HepG2 (cell line): ENCODE results near the gene TRIM62. TPM values are rescaled to one million over a fixed set of nuclear protein-coding genes. Genes with fewer than 3 reads are reported as not detected.

Source experiments
- ATAC-seq: fragments of 200-7000 bp; cut with Tn5 transposase; 3 replicates; pipeline ENCODE4 v1.9.1; 2020; ENCODE audit warnings: mild to moderate bottlenecking, moderate library complexity
- BruUV-seq: library from RNA; stranded (reverse); fragments of 400-500 nt; replicated peaks from 2 replicates; lab custom pipeline; 2021; lab: Mats Ljungman, UMichigan
- CTCF ChIA-PET: fragments of 300-600 bp; formaldehyde crosslinking; extraction: SDS; loops from one replicate; lab custom pipeline; 2021; ENCODE audit warnings: low total read pairs, inconsistent platforms, low intra/inter-chr PET ratio; lab: Yijun Ruan, JAX
- POLR2A ChIA-PET: fragments of 350-600 bp; sonication (Branson Sonifier 250); formaldehyde crosslinking; loops from one replicate; lab custom pipeline; 2020; ENCODE audit warnings: antibody characterized with exemption, inconsistent platforms; lab: Yijun Ruan, JAX
- DNase-seq: peaks from one replicate; pipeline ENCODE4 v3.0.0-alpha.2; 2015; ENCODE audit warnings: low spot score
- FAIRE-seq: peaks from 3 replicates; lab custom pipeline; 2011; peaks lifted over from hg19 to GRCh38; lab: Jason Lieb, UNC
- H2AFZ ChIP-seq: one replicate; pipeline ENCODE4 v1.6.1; 2011; ENCODE audit warnings: low read length, inconsistent platforms
- H3K27ac ChIP-seq: fragments of 300-600 bp; 3 replicates; pipeline ENCODE4 v1.8.0; 2011; ENCODE audit warnings: mixed run types, mild to moderate bottlenecking, mixed read lengths, low read length, inconsistent platforms; ENCODE audit not compliant: insufficient read depth; ENCODE audit errors: extremely low read length
- H3K27me3 ChIP-seq, 2 experiments: fragments of 200-600 bp in 1 of 2; 2 replicates in 1 of 2; 3 replicates in 1 of 2; pipeline versions ENCODE4 v1.6.0 to v1.8.0; 2011; ENCODE audit warnings: low read length in 2 of 2, mild to moderate bottlenecking in 2 of 2, moderate library complexity in 2 of 2, inconsistent platforms in 1 of 2; ENCODE audit not compliant: insufficient read depth in 2 of 2, control insufficient read depth in 1 of 2
- H3K36me3 ChIP-seq, 2 experiments: fragments of 200-600 bp in 1 of 2; replicated peaks in 1 of 2; 2 replicates in 1 of 2; 3 replicates in 1 of 2; pipeline versions ENCODE4 v1.5.1 to v1.8.0; 2011; ENCODE audit warnings: low read length in 2 of 2, inconsistent platforms in 1 of 2; ENCODE audit not compliant: insufficient read depth in 2 of 2, control insufficient read depth in 1 of 2
- H3K4me1 ChIP-seq: 2 replicates; pipeline ENCODE4 v1.5.1; 2012; ENCODE audit warnings: low read length, inconsistent platforms; ENCODE audit not compliant: insufficient read depth
- H3K4me2 ChIP-seq: 2 replicates; pipeline ENCODE4 v1.6.0; 2011; ENCODE audit warnings: low read depth, low read length, inconsistent platforms
- H3K4me3 ChIP-seq, 3 experiments: fragments of 200-600 bp in 1 of 3; sonication (generic), shearing (Covaris generic) in 1 of 3; replicated peaks in 1 of 3; 2 replicates each; pipeline ENCODE4 v1.5.1; 2011 to 2016; ENCODE audit warnings: low read length in 3 of 3, inconsistent platforms in 2 of 3, low read depth in 2 of 3, mild to moderate bottlenecking in 2 of 3, control low read depth in 1 of 3, mixed read lengths in 1 of 3; ENCODE audit not compliant: insufficient read depth in 1 of 3
- H3K79me2 ChIP-seq: one replicate; pipeline ENCODE4 v1.6.1; 2011; ENCODE audit warnings: low read length, inconsistent platforms; ENCODE audit not compliant: insufficient read depth
- H3K9ac ChIP-seq: 2 replicates; pipeline ENCODE4 v1.6.0; 2011; ENCODE audit warnings: mild to moderate bottlenecking, low read depth, low read length, inconsistent platforms; ENCODE audit not compliant: insufficient read depth
- H3K9me3 ChIP-seq: 2 replicates; pipeline ENCODE4 v1.5.1; 2012; ENCODE audit warnings: mild to moderate bottlenecking, low read length
- H4K20me1 ChIP-seq: 2 replicates; pipeline ENCODE4 v1.6.0; 2011; ENCODE audit warnings: inconsistent platforms, mild to moderate bottlenecking, low read length, moderate library complexity; ENCODE audit not compliant: insufficient read depth
- CENPX ChIP-seq: sonication (generic); formaldehyde crosslinking; IDR thresholded peaks from 2 replicates; pipeline ENCODE4 v1.9.0; 2021; ENCODE audit warnings: mild to moderate bottlenecking, missing genetic modification reagents, moderate library complexity
- DNMT1 ChIP-seq: sonication (generic); formaldehyde crosslinking; IDR thresholded peaks from 2 replicates; pipeline ENCODE4 v1.5.1; 2020; ENCODE audit warnings: mild to moderate bottlenecking, missing genetic modification reagents
- KDM3A ChIP-seq: IDR thresholded peaks from 2 replicates; pipeline ENCODE4 v1.6.1; 2018; ENCODE audit warnings: low read depth, missing compliant biosample characterization
- KDM4B ChIP-seq: sonication (generic); formaldehyde crosslinking; IDR thresholded peaks from 2 replicates; pipeline ENCODE4 v1.4.0; 2020; ENCODE audit warnings: missing genetic modification reagents
- NCOA2 ChIP-seq: sonication (generic); formaldehyde crosslinking; IDR thresholded peaks from 2 replicates; pipeline ENCODE4 v1.8.0; 2022; ENCODE audit warnings: inconsistent platforms
- SOX5 ChIP-seq: IDR thresholded peaks from 2 replicates; pipeline ENCODE4 v1.6.1; 2016; ENCODE audit warnings: borderline replicate concordance
- ZNF101 ChIP-seq: sonication (generic); formaldehyde crosslinking; IDR thresholded peaks from 2 replicates; pipeline ENCODE4 v1.4.0; 2020; ENCODE audit warnings: mild to moderate bottlenecking, low read depth, missing genetic modification reagents, borderline replicate concordance
- ZNF280B ChIP-seq: sonication (generic); formaldehyde crosslinking; IDR thresholded peaks from 2 replicates; pipeline ENCODE4 v1.5.0; 2020; ENCODE audit warnings: missing genetic modification reagents, mild to moderate bottlenecking, borderline replicate concordance
- ZNF513 ChIP-seq: sonication (generic); formaldehyde crosslinking; conservative IDR thresholded peaks from 2 replicates; pipeline ENCODE4 v1.5.0; 2020; ENCODE audit warnings: missing genetic modification reagents
- ZNF879 ChIP-seq: sonication (generic); formaldehyde crosslinking; IDR thresholded peaks from 2 replicates; pipeline ENCODE4 v1.8.1; 2023; ENCODE audit warnings: missing genetic modification reagents
- ZNF891 ChIP-seq: sonication (generic); formaldehyde crosslinking; IDR thresholded peaks from 2 replicates; pipeline ENCODE4 v1.5.0; 2020; ENCODE audit warnings: mild to moderate bottlenecking, missing genetic modification reagents
- WGBS: methylation state at CpG from one replicate; pipeline ENCODE4 v1.1.6; 2017; ENCODE audit warnings: low lambda C conversion rate; 5-methylcytosine and 5-hydroxymethylcytosine counted together
- in situ Hi-C: cut with HindIII; loops from 2 replicates; pipeline ENCODE4 v1.10.0; 2017; ENCODE audit warnings: low pct_unique_long_range_greater_than_20kb; ENCODE audit not compliant: extremely low pct_ligation_motif_present
- intact Hi-C: fragments of 100-400 bp; cut with micrococcal nuclease; formaldehyde crosslinking; loops from one replicate; pipeline ENCODE4 v1.10.0; 2022; ENCODE audit not compliant: unreplicated experiment
- polyA plus RNA-seq, 8 experiments: library from polyadenylated mRNA; depleted of rRNA in 3 of 8; stranded (reverse) in 7 of 8; unstranded in 1 of 8; fragments of >200 nt; fragmentation: Illumina TruSeq in 4 of 8; extraction: Trizol in 4 of 8; gene quantifications; 2 replicates each; pipeline versions ENCODE4 v1.2.1 to v1.2.3, GENCODE V29; 2011 to 2016; ENCODE audit warnings: low read depth in 4 of 8, missing spikeins in 1 of 8, mixed read lengths in 1 of 8; ENCODE audit not compliant: insufficient read depth in 1 of 8
- total RNA-seq, 5 experiments: library from RNA; depleted of rRNA; stranded (reverse); fragments of >200 nt; fragmentation: Illumina TruSeq; extraction: Trizol; gene quantifications; 2 replicates each; pipeline ENCODE4 v1.2.3, GENCODE V29; 2016; ENCODE audit warnings: low read depth in 1 of 5
- TF ChIP-seq, protein P1 (sequence below): sonication (generic); formaldehyde crosslinking; conservative IDR thresholded peaks from 2 replicates; pipeline ENCODE4 v1.8.0; 2022; ENCODE audit warnings: mild to moderate bottlenecking, moderate library complexity, missing genetic modification reagents
- TF ChIP-seq, protein P2 (sequence below): sonication (generic); formaldehyde crosslinking; IDR thresholded peaks from 2 replicates; pipeline ENCODE4 v1.5.0; 2020; ENCODE audit warnings: missing genetic modification reagents

Gene TRIM62
- total and polyA plus RNA-seq, 2 of the 13 experiments (the other 11 are each of a cell fraction or from before 2014, with no cell fraction given) = 0.53 to 0.57 TPM

DNA sequence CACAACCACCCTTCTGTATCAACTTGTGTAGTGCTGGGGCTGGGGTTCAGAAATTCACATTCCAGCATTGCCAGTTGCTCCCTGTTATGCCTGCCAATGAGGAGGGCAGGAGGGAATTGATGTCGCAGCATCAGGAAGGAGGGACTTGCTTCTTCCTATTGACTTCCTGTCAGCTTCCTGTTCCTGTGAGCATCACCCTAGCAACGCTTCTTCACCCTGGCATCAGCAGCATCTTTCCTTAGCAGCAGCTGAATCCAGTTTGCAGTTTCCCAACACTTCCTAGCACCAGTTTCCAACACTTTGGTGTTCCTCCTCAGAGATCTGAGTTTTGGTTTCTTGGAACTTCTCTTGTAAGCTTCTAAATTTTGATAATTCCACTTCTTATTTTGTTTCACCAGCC is 8.9 kb upstream of the TRIM62 start:
- no peak for FAIRE-seq
- BruUV-seq = no TSS peak
- in situ Hi-C loops (no loop called here), intact Hi-C loops (no loop called here)
- Histone ChIP-seq H2AFZ (no peak overlapping the region), H3K4me1 (no peaks in the 10 kb centered on the region), H3K4me2 (no peak overlapping the region), H3K27ac (no peak overlapping the region), H3K27me3 (0 out of 5 replicates have a peak, but pooled peaks cover 0 to 1% of the 10 kb centered on the region in 2 experiments), H3K4me3 (no peak overlapping the region), H3K9me3 (no peaks in the 10 kb centered on the region), H4K20me1 (no peaks in the 10 kb centered on the region), H3K9ac (no peak overlapping the region), H3K36me3 (no peaks in the 10 kb centered on the region), H3K79me2 (no peaks in the 10 kb centered on the region)
- WGBS = 28% methylated on average over 2 of the region's 2 CpGs
- CTCF ChIA-PET = no interaction called here
- POLR2A ChIA-PET = interaction anchor here (0.6 kb wide), 1 partner anchor 9 kb away, joined by 3 read pairs; the partner anchor contains the start of gene TRIM62
- DNase-seq = no peak
- TF ChIP-seq NCOA2 (no peak), SOX5 (CRISPR knock-in tag) (no peak), ZNF101 (CRISPR knock-in tag) (no peak), DNMT1 (CRISPR knock-in tag) (no peak), ZNF513 (no peak), KDM4B (CRISPR knock-in tag) (no peak)
- ATAC-seq = no peak

DNA sequence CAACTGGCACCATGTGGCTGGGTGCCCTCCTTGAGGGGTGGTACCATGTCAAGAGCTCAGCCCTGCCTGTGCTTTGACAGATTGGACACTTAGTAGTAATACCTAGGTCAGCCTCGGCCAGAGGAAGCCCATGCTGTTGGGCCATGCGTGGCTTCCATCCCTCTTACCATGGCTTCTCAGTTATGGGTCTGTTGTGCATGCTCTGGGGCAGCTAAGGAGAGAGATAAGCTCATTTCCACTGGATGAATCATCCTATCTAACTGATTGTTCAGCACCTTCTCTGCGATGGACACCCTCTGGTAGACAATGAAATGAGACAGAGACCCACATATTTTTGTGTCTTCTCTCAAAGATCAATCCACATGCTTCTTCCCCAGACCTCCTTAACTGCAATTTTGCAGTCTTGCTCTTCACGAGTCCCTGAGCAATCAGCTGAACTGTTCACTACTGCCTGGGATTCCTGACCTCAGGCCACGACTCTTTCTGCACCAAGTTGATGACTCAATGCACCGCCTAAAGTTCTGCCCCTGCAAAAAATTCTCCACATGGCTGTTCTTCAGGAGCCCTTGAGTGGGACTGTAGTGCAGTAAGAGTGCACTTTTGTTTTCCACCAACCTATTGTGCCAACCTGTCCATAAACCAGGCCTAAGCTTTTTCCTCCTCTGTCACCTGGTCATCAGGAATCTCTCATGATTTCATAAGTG is 6.9 kb upstream of the TRIM62 start:
- in situ Hi-C loops (no loop called here), intact Hi-C loops (no loop called here)
- H3K36me3 ChIP-seq = no peaks in the 10 kb centered on the region
- no peak for ATAC-seq
- H2AFZ ChIP-seq = no peak overlapping the region
- no peak overlapping the region for H3K4me3 ChIP-seq
- H3K79me2 ChIP-seq = no peaks in the 10 kb centered on the region
- WGBS = 26% methylated on average over 4 of the region's 6 CpGs
- H3K27ac ChIP-seq = no peak overlapping the region
- ChIA-PET CTCF (no interaction called here), POLR2A (no interaction called here)
- H4K20me1 ChIP-seq = no peaks in the 10 kb centered on the region
- H3K27me3 ChIP-seq = 0 out of 5 replicates have a peak, but pooled peaks cover 0 to 1% of the 10 kb centered on the region in 2 experiments
- no peak overlapping the region for H3K4me2 ChIP-seq
- DNase-seq = no peak
- FAIRE-seq = no peak
- H3K4me1 ChIP-seq = no peaks in the 10 kb centered on the region
- H3K9ac ChIP-seq = no peak overlapping the region
- no peaks in the 10 kb centered on the region for H3K9me3 ChIP-seq
- no TSS peak for BruUV-seq
- TF ChIP-seq ZNF280B (CRISPR knock-in tag) (no peak), ZNF879 (CRISPR knock-in tag) (no peak), ZNF891 (CRISPR knock-in tag) (no peak), KDM3A (no peak), CENPX (CRISPR knock-in tag) (no peak)
- TF ChIP-seq, protein P1, sequence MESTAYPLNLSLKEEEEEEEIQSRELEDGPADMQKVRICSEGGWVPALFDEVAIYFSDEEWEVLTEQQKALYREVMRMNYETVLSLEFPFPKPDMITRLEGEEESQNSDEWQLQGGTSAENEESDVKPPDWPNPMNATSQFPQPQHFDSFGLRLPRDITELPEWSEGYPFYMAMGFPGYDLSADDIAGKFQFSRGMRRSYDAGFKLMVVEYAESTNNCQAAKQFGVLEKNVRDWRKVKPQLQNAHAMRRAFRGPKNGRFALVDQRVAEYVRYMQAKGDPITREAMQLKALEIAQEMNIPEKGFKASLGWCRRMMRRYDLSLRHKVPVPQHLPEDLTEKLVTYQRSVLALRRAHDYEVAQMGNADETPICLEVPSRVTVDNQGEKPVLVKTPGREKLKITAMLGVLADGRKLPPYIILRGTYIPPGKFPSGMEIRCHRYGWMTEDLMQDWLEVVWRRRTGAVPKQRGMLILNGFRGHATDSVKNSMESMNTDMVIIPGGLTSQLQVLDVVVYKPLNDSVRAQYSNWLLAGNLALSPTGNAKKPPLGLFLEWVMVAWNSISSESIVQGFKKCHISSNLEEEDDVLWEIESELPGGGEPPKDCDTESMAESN (CRISPR knock-in tag) = no peak
- TF ChIP-seq, protein P2, sequence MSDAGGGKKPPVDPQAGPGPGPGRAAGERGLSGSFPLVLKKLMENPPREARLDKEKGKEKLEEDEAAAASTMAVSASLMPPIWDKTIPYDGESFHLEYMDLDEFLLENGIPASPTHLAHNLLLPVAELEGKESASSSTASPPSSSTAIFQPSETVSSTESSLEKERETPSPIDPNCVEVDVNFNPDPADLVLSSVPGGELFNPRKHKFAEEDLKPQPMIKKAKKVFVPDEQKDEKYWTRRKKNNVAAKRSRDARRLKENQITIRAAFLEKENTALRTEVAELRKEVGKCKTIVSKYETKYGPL (CRISPR knock-in tag) = no peak
